ENCODE data around the gene INTS11. TPM values are rescaled to one million over a fixed set of nuclear protein-coding genes. Genes with fewer than 3 reads are reported as not detected.
"Not testable (repeated sequence)": the region's sequence is repeated elsewhere in the genome, so short reads cannot be mapped to it uniquely, and the experiment has no call there.

INTS11 gene
- total and polyA plus RNA-seq, 2 donors from 2014 or later = 73.6 to 100 TPM

DNA sequence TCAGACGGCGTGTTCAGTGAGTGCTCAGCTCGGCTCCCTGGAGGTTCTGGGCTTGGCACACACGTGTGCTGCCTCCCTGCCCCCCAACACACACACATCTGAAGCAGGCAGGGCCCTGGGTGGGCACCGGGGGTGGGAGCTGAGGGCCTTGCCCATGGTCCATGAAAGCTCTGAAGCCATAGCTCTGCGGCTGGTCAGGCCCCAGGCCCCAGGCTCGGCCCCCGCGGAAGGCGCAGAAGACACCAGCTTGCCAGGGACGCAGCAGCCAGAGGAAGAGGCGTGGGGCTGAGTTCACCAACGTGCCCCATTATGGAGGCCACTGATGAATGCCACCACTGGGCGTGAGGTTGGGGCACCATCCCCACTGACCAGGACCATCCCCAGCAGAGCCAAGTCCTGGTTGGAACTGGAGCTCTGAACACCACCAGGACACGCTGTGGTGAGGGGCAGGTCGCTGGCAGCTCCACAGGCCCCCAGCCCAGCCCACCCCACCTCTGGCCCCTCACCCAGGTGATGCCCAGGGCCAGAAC, 46.4 kb upstream of the INTS11 start:
- intact Hi-C loops (cut with DNase I) = no loop called here
- no peak overlapping the region for H3K4me3 ChIP-seq (ENCODE audit: low read length in 3 of 3)
- H3K9me3 ChIP-seq (ENCODE audit: control insufficient read depth in 2 of 3, insufficient read depth in 1 of 3, low read length in 3 of 3) = peaks cover 0 to 2% (median 0%) of the 10 kb centered on the region in 3 donors
- no peaks in the 10 kb centered on the region for H3K27me3 ChIP-seq (ENCODE audit: control insufficient read depth, insufficient read depth, low read length)
- DNase-seq = peak in 2 of 5 donors; percentile 49 to 69
- TF ChIP-seq, protein P1, sequence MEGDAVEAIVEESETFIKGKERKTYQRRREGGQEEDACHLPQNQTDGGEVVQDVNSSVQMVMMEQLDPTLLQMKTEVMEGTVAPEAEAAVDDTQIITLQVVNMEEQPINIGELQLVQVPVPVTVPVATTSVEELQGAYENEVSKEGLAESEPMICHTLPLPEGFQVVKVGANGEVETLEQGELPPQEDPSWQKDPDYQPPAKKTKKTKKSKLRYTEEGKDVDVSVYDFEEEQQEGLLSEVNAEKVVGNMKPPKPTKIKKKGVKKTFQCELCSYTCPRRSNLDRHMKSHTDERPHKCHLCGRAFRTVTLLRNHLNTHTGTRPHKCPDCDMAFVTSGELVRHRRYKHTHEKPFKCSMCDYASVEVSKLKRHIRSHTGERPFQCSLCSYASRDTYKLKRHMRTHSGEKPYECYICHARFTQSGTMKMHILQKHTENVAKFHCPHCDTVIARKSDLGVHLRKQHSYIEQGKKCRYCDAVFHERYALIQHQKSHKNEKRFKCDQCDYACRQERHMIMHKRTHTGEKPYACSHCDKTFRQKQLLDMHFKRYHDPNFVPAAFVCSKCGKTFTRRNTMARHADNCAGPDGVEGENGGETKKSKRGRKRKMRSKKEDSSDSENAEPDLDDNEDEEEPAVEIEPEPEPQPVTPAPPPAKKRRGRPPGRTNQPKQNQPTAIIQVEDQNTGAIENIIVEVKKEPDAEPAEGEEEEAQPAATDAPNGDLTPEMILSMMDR (IDR thresholded peaks at IDR 0.05; ENCODE audit: borderline replicate concordance, extremely low read depth, insufficient read depth) = no peak
- H3K27ac ChIP-seq (ENCODE audit: low read depth in 2 of 2, low read length in 2 of 2) = no peak overlapping the region
- no peak overlapping the region for H3K9ac ChIP-seq (ENCODE audit: low read length in 3 of 3)
- peaks cover 0 to 19% (median 0%) of the 10 kb centered on the region in 3 donors for H3K4me1 ChIP-seq (ENCODE audit: control insufficient read depth in 2 of 3, insufficient read depth in 2 of 3, low read depth in 1 of 3, low read length in 3 of 3)
- FAIRE-seq = no peak
- H3K36me3 ChIP-seq (ENCODE audit: control insufficient read depth in 2 of 3, insufficient read depth in 3 of 3, low read length in 3 of 3) = no peaks in the 10 kb centered on the region

DNA sequence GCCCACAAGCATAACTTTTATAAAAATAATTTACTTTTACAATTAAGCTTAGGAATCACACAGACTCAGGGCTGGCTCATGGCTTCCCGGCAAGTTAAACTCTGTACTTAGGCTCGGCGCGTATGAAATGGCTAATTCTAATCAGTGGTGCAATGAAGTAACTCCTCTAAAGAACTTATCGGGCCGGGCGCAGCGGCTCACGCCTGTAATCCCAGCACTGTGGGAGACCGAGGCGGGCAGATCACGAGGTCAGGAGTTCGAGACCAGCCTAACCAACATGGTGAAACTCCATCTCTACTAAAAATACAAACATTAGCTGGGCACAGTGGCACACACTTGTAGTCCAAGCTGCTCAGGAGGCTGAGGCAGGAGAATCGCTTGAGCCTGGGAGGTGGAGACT, 45.6 kb upstream of the INTS11 start:
- H3K36me3 ChIP-seq (ENCODE audit: control insufficient read depth in 2 of 3, insufficient read depth in 3 of 3, low read length in 3 of 3); FAIRE-seq; H3K9me3 ChIP-seq (ENCODE audit: control insufficient read depth in 2 of 3, insufficient read depth in 1 of 3, low read length in 3 of 3); intact Hi-C loops (cut with DNase I); H3K27ac ChIP-seq (ENCODE audit: low read depth in 2 of 2, low read length in 2 of 2); H3K4me3 ChIP-seq (ENCODE audit: low read length in 3 of 3); H3K9ac ChIP-seq (ENCODE audit: low read length in 3 of 3); H3K27me3 ChIP-seq (ENCODE audit: control insufficient read depth, insufficient read depth, low read length): not testable (repeated sequence)
- peak in 1 of 5 donors; percentile 43 for DNase-seq
- H3K4me1 ChIP-seq (ENCODE audit: control insufficient read depth in 2 of 3, insufficient read depth in 2 of 3, low read depth in 1 of 3, low read length in 3 of 3) = peaks cover 0 to 19% (median 0%) of the 10 kb centered on the region in 3 donors

GRCh38 chr1:1367315-1367714, 42.9 kb upstream of the INTS11 start:
- FAIRE-seq = no peak
- TF ChIP-seq, protein P1 (IDR thresholded peaks at IDR 0.05; ENCODE audit: borderline replicate concordance, extremely low read depth, insufficient read depth) = no peak
- H3K9me3 ChIP-seq (ENCODE audit: control insufficient read depth in 2 of 3, insufficient read depth in 1 of 3, low read length in 3 of 3) = peaks cover 0 to 2% (median 0%) of the 10 kb centered on the region in 3 donors

DNA sequence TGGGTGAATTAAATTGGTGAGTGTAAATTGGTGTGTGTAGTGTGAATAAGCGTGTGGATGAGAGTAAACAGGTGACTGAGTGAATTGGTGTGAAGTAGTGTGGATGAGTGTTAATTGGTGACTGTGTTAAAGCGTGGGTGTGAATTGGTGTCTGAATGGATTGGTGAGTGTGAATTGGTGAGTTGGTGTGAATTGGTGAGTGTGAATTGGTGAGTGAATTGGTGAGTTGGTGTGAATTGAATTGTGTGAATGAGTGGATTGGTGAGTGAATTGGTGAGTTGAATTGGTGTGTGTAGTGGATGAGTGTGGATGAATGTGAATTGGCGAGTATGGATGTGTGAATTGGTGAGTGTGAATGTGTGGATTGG, 42.2 kb upstream of the INTS11 start:
- DNase-seq (no peak), FAIRE-seq (no peak)
- Histone ChIP-seq H3K27ac (ENCODE audit: low read depth in 2 of 2, low read length in 2 of 2) (no peak overlapping the region), H3K9ac (ENCODE audit: low read length in 3 of 3) (no peak overlapping the region), H3K4me1 (ENCODE audit: control insufficient read depth in 2 of 3, insufficient read depth in 2 of 3, low read depth in 1 of 3, low read length in 3 of 3) (peaks cover 0 to 2% (median 2%) of the 10 kb centered on the region in 3 donors), H3K36me3 (ENCODE audit: control insufficient read depth in 2 of 3, insufficient read depth in 3 of 3, low read length in 3 of 3) (no peaks in the 10 kb centered on the region), H3K9me3 (ENCODE audit: control insufficient read depth in 2 of 3, insufficient read depth in 1 of 3, low read length in 3 of 3) (peaks cover 0 to 2% (median 0%) of the 10 kb centered on the region in 3 donors), H3K4me3 (ENCODE audit: low read length in 3 of 3) (no peak overlapping the region), H3K27me3 (ENCODE audit: control insufficient read depth, insufficient read depth, low read length) (no peaks in the 10 kb centered on the region)
- intact Hi-C loops (cut with DNase I) = no loop called here
- TF ChIP-seq, protein P1 (IDR thresholded peaks at IDR 0.05; ENCODE audit: borderline replicate concordance, extremely low read depth, insufficient read depth) = no peak

More at GRCh38 chr1:1367315-1367714, 42.9 kb upstream of the INTS11 start:
- DNase-seq = no peak
- Histone ChIP-seq H3K27ac (ENCODE audit: low read depth in 2 of 2, low read length in 2 of 2) (no peak overlapping the region), H3K4me3 (ENCODE audit: low read length in 3 of 3) (peak overlapping the region in 1 of 3 donors; percentile 7), H3K27me3 (ENCODE audit: control insufficient read depth, insufficient read depth, low read length) (no peaks in the 10 kb centered on the region), H3K4me1 (ENCODE audit: control insufficient read depth in 2 of 3, insufficient read depth in 2 of 3, low read depth in 1 of 3, low read length in 3 of 3) (peaks cover 0 to 5% (median 0%) of the 10 kb centered on the region in 3 donors), H3K9ac (ENCODE audit: low read length in 3 of 3) (no peak overlapping the region), H3K36me3 (ENCODE audit: control insufficient read depth in 2 of 3, insufficient read depth in 3 of 3, low read length in 3 of 3) (no peaks in the 10 kb centered on the region)
- intact Hi-C loops (cut with DNase I) = no loop called here
